WTC11 (cell line): ENCODE results near the gene PCDH9. TPM values are rescaled to one million over a fixed set of nuclear protein-coding genes. Genes with fewer than 3 reads are reported as not detected.

ENCODE experiments used
- ATAC-seq: fragments of 200-7000 bp; cut with Tn5 transposase; 2 replicates; pipeline ENCODE4 v1.10.0; 2021; ENCODE audit warnings: mild to moderate bottlenecking, moderate library complexity
- CTCF ChIA-PET: fragments of 300-600 bp; sonication (Branson Sonifier 250); formaldehyde crosslinking; loops from one replicate; lab custom pipeline; 2021; ENCODE audit warnings: antibody characterized with exemption; lab: Charles Lee
- POLR2A ChIA-PET: fragments of 350-600 bp; sonication (Branson Sonifier 250); formaldehyde crosslinking; loops from one replicate; lab custom pipeline; 2021; ENCODE audit warnings: antibody characterized with exemption; lab: Charles Lee
- DNase-seq: peaks from one replicate; pipeline ENCODE4 v3.0.0; 2021; ENCODE audit warnings: low spot score
- H3K27ac Mint-ChIP-seq: 2 replicates; pipeline ENCODE4 v1.8.0; 2021; ENCODE audit warnings: mixed read lengths
- H3K27me3 Mint-ChIP-seq: 2 replicates; pipeline ENCODE4 v1.8.0; 2021; ENCODE audit warnings: low read depth, mild to moderate bottlenecking, moderate library complexity, mixed read lengths
- H3K36me3 Mint-ChIP-seq: 2 replicates; pipeline ENCODE4 v1.8.0; 2021; ENCODE audit warnings: mixed read lengths
- H3K4me1 Mint-ChIP-seq: 2 replicates; pipeline ENCODE4 v1.8.0; 2022; ENCODE audit warnings: mixed read lengths
- H3K4me3 Mint-ChIP-seq: 2 replicates; pipeline ENCODE4 v1.8.0; 2021; ENCODE audit warnings: mild to moderate bottlenecking, moderate library complexity, mixed read lengths
- H3K9me3 Mint-ChIP-seq: 2 replicates; pipeline ENCODE4 v1.8.0; 2021; ENCODE audit warnings: mixed read lengths
- ATF1 ChIP-seq: sonication (generic); formaldehyde crosslinking; IDR thresholded peaks from 2 replicates; pipeline ENCODE4 v1.8.1; 2023; ENCODE audit warnings: mild to moderate bottlenecking, moderate library complexity, missing genetic modification reagents
- CDX4 ChIP-seq: fragments of 250-450 bp; sonication (Bioruptor Pico); IDR thresholded peaks from 2 replicates; pipeline ENCODE4 v1.9.0; 2021; ENCODE audit warnings: moderate library complexity, mild to moderate bottlenecking, inconsistent platforms, borderline replicate concordance
- ESRRA ChIP-seq: sonication (generic); formaldehyde crosslinking; IDR thresholded peaks from 2 replicates; pipeline ENCODE4 v1.8.1; 2022; ENCODE audit warnings: mild to moderate bottlenecking, missing genetic modification reagents, borderline replicate concordance
- HMGXB4 ChIP-seq: sonication (generic); formaldehyde crosslinking; IDR thresholded peaks from 2 replicates; pipeline ENCODE4 v1.8.1; 2023; ENCODE audit warnings: mild to moderate bottlenecking, moderate library complexity, missing genetic modification reagents
- NR1H2 ChIP-seq: sonication (generic); formaldehyde crosslinking; IDR thresholded peaks from 2 replicates; pipeline ENCODE4 v1.9.0; 2021; ENCODE audit warnings: mild to moderate bottlenecking, moderate library complexity, missing genetic modification reagents
- RELA ChIP-seq: sonication (generic); formaldehyde crosslinking; IDR thresholded peaks from 2 replicates; pipeline ENCODE4 v1.8.1; 2022; ENCODE audit warnings: missing genetic modification reagents, mild to moderate bottlenecking, borderline replicate concordance
- RORB ChIP-seq: fragments of 250-450 bp; sonication (Bioruptor Pico); IDR thresholded peaks from 2 replicates; pipeline ENCODE4 v1.9.0; 2021; ENCODE audit warnings: mild to moderate bottlenecking
- SP1 ChIP-seq: sonication (generic); formaldehyde crosslinking; conservative IDR thresholded peaks from 2 replicates; pipeline ENCODE4 v1.8.1; 2022; ENCODE audit warnings: missing genetic modification reagents
- TEAD1 ChIP-seq: sonication (generic); formaldehyde crosslinking; IDR thresholded peaks from 2 replicates; pipeline ENCODE4 v1.8.0; 2022; ENCODE audit warnings: mild to moderate bottlenecking, missing genetic modification reagents
- TEAD4 ChIP-seq: sonication (generic); formaldehyde crosslinking; IDR thresholded peaks from 2 replicates; pipeline ENCODE4 v1.8.0; 2022; ENCODE audit warnings: mild to moderate bottlenecking, missing genetic modification reagents
- USF2 ChIP-seq: sonication (generic); formaldehyde crosslinking; IDR thresholded peaks from 2 replicates; pipeline ENCODE4 v1.8.1; 2023; ENCODE audit warnings: mild to moderate bottlenecking, missing genetic modification reagents, moderate library complexity
- ZBTB43 ChIP-seq: sonication (generic); formaldehyde crosslinking; IDR thresholded peaks from 2 replicates; pipeline ENCODE4 v1.8.1; 2023; ENCODE audit warnings: mild to moderate bottlenecking, missing genetic modification reagents
- ZNF121 ChIP-seq: sonication (generic); formaldehyde crosslinking; IDR thresholded peaks from 2 replicates; pipeline ENCODE4 v1.8.0; 2023; ENCODE audit warnings: missing genetic modification reagents
- ZNF425 ChIP-seq: fragments of 250-450 bp; sonication (Bioruptor Pico); conservative IDR thresholded peaks from 2 replicates; pipeline ENCODE4 v1.9.0; 2021; ENCODE audit warnings: mild to moderate bottlenecking
- total RNA-seq: library from RNA; stranded (reverse); gene quantifications from 3 replicates; pipeline ENCODE4 v1.2.3, GENCODE V29; 2021
- TF ChIP-seq, protein P1 (sequence below): sonication (generic); formaldehyde crosslinking; conservative IDR thresholded peaks from 2 replicates; pipeline ENCODE4 v1.8.1; 2023; ENCODE audit warnings: mild to moderate bottlenecking, low read depth, missing genetic modification reagents, moderate library complexity
- TF ChIP-seq, protein P2 (sequence below): fragments of 250-450 bp; sonication (Bioruptor Pico); IDR thresholded peaks from 2 replicates; pipeline ENCODE4 v1.9.0; 2021; ENCODE audit warnings: mild to moderate bottlenecking, borderline replicate concordance
- TF ChIP-seq, protein P3 (sequence below): fragments of 250-450 bp; sonication (Bioruptor Pico); IDR thresholded peaks from 2 replicates; pipeline ENCODE4 v1.9.0; 2021; ENCODE audit warnings: mild to moderate bottlenecking

Gene PCDH9
- total RNA-seq, 1 experiment from 2014 or later: 0.48 TPM

DNA sequence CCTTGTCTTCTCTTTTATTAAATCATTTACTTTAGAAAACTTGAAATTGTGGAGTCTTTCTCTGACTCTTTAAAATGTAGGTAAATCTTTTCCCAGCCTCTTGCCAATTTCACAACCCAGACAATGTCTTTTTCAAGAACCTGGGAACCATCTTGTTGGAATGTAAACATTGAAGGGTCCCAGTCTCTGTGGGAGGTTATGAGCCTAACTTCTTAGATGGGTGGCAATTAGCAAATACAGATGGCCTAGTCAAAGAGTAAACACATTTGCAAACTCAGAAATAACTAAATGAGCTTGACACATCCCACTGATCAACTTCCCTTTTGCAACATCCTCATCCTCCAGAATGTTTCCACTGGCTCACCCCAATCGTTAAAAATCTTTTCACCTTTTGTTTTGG is 721.0 kb downstream of the PCDH9 start:
- H3K27ac Mint-ChIP-seq: peak overlapping the region; percentile 27
- ATAC-seq: no peak
- H3K9me3 Mint-ChIP-seq: peaks cover 10% of the 10 kb centered on the region; the same call in 1 of the 2 replicates
- DNase-seq: no peak
- TF ChIP-seq RELA (no peak), ZNF425 (CRISPR knock-in tag) (no peak), SP1 (no peak), ESRRA (no peak)
- TF ChIP-seq, protein P1, sequence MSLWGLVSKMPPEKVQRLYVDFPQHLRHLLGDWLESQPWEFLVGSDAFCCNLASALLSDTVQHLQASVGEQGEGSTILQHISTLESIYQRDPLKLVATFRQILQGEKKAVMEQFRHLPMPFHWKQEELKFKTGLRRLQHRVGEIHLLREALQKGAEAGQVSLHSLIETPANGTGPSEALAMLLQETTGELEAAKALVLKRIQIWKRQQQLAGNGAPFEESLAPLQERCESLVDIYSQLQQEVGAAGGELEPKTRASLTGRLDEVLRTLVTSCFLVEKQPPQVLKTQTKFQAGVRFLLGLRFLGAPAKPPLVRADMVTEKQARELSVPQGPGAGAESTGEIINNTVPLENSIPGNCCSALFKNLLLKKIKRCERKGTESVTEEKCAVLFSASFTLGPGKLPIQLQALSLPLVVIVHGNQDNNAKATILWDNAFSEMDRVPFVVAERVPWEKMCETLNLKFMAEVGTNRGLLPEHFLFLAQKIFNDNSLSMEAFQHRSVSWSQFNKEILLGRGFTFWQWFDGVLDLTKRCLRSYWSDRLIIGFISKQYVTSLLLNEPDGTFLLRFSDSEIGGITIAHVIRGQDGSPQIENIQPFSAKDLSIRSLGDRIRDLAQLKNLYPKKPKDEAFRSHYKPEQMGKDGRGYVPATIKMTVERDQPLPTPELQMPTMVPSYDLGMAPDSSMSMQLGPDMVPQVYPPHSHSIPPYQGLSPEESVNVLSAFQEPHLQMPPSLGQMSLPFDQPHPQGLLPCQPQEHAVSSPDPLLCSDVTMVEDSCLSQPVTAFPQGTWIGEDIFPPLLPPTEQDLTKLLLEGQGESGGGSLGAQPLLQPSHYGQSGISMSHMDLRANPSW (CRISPR knock-in tag): no peak
- TF ChIP-seq, protein P2, sequence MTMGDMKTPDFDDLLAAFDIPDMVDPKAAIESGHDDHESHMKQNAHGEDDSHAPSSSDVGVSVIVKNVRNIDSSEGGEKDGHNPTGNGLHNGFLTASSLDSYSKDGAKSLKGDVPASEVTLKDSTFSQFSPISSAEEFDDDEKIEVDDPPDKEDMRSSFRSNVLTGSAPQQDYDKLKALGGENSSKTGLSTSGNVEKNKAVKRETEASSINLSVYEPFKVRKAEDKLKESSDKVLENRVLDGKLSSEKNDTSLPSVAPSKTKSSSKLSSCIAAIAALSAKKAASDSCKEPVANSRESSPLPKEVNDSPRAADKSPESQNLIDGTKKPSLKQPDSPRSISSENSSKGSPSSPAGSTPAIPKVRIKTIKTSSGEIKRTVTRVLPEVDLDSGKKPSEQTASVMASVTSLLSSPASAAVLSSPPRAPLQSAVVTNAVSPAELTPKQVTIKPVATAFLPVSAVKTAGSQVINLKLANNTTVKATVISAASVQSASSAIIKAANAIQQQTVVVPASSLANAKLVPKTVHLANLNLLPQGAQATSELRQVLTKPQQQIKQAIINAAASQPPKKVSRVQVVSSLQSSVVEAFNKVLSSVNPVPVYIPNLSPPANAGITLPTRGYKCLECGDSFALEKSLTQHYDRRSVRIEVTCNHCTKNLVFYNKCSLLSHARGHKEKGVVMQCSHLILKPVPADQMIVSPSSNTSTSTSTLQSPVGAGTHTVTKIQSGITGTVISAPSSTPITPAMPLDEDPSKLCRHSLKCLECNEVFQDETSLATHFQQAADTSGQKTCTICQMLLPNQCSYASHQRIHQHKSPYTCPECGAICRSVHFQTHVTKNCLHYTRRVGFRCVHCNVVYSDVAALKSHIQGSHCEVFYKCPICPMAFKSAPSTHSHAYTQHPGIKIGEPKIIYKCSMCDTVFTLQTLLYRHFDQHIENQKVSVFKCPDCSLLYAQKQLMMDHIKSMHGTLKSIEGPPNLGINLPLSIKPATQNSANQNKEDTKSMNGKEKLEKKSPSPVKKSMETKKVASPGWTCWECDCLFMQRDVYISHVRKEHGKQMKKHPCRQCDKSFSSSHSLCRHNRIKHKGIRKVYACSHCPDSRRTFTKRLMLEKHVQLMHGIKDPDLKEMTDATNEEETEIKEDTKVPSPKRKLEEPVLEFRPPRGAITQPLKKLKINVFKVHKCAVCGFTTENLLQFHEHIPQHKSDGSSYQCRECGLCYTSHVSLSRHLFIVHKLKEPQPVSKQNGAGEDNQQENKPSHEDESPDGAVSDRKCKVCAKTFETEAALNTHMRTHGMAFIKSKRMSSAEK (CRISPR knock-in tag): no peak
- H3K4me3 Mint-ChIP-seq: no peak overlapping the region
- ChIA-PET CTCF (no interaction called here), POLR2A (no interaction called here)
- peaks cover 23% of the 10 kb centered on the region for H3K4me1 Mint-ChIP-seq
- no peaks in the 10 kb centered on the region for H3K36me3 Mint-ChIP-seq
- no peaks in the 10 kb centered on the region for H3K27me3 Mint-ChIP-seq

GRCh38 chr13:66508153-66508909 is 721.8 kb downstream of the PCDH9 start:
- H3K27me3 Mint-ChIP-seq: no peaks in the 10 kb centered on the region
- CTCF ChIA-PET: no interaction called here
- TF ChIP-seq CDX4 (CRISPR knock-in tag) (no peak), TEAD4 (CRISPR knock-in tag) (no peak), ESRRA (no peak), ZNF121 (CRISPR knock-in tag) (no peak), NR1H2 (CRISPR knock-in tag) (no peak), HMGXB4 (CRISPR knock-in tag) (no peak), RORB (CRISPR knock-in tag) (no peak), ATF1 (CRISPR knock-in tag) (no peak), TEAD1 (CRISPR knock-in tag) (no peak), ZBTB43 (CRISPR knock-in tag) (no peak), USF2 (no peak)
- TF ChIP-seq, protein P3, sequence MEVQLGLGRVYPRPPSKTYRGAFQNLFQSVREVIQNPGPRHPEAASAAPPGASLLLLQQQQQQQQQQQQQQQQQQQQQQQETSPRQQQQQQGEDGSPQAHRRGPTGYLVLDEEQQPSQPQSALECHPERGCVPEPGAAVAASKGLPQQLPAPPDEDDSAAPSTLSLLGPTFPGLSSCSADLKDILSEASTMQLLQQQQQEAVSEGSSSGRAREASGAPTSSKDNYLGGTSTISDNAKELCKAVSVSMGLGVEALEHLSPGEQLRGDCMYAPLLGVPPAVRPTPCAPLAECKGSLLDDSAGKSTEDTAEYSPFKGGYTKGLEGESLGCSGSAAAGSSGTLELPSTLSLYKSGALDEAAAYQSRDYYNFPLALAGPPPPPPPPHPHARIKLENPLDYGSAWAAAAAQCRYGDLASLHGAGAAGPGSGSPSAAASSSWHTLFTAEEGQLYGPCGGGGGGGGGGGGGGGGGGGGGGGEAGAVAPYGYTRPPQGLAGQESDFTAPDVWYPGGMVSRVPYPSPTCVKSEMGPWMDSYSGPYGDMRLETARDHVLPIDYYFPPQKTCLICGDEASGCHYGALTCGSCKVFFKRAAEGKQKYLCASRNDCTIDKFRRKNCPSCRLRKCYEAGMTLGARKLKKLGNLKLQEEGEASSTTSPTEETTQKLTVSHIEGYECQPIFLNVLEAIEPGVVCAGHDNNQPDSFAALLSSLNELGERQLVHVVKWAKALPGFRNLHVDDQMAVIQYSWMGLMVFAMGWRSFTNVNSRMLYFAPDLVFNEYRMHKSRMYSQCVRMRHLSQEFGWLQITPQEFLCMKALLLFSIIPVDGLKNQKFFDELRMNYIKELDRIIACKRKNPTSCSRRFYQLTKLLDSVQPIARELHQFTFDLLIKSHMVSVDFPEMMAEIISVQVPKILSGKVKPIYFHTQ: no peak

More at GRCh38 chr13:66508153-66508909, 721.8 kb downstream of the PCDH9 start:
- Mint-ChIP-seq H3K27ac (no peak overlapping the region), H3K4me3 (no peak overlapping the region), H3K9me3 (peaks cover 10% of the 10 kb centered on the region; the same call in 1 of the 2 replicates), H3K4me1 (peaks cover 29% of the 10 kb centered on the region), H3K36me3 (no peaks in the 10 kb centered on the region)
- ATAC-seq (no peak), DNase-seq (no peak)
- POLR2A ChIA-PET: no interaction called here
